KG1 (cell line): ENCODE results near the gene ZDHHC20.
A peak's percentile ranks its signal among the peaks of the same experiment; 100 is the strongest.
"Not testable (repeated sequence)": the region's sequence is repeated elsewhere in the genome, so short reads cannot be mapped to it uniquely, and the experiment has no call there.

Experiments used
- DNase-seq: peaks from one replicate; lab custom pipeline; 2025; lab: John Stamatoyannopoulos, UW

The ZDHHC20 gene

GRCh38 chr13:21435231-21435630 is 23.9 kb downstream of the ZDHHC20 start:
- no peak for DNase-seq

- no peak for DNase-seq
Measured at GRCh38 chr13:21434588-21434987, 24.5 kb downstream of the ZDHHC20 start.

GRCh38 chr13:21429211-21429610 is 29.9 kb downstream of the ZDHHC20 start:
- no peak for DNase-seq

GRCh38 chr13:21427741-21428140 is 31.4 kb downstream of the ZDHHC20 start:
- DNase-seq = no peak

- no peak for DNase-seq
Measured at GRCh38 chr13:21426238-21426637, 32.9 kb downstream of the ZDHHC20 start.

GRCh38 chr13:21420706-21421105 is 38.4 kb downstream of the ZDHHC20 start:
- no peak for DNase-seq

GRCh38 chr13:21413013-21413412 is 46.1 kb downstream of the ZDHHC20 start:
- no peak for DNase-seq

GRCh38 chr13:21410453-21410852 is 48.6 kb downstream of the ZDHHC20 start:
- DNase-seq = not testable (repeated sequence)

- DNase-seq = no peak
Measured at GRCh38 chr13:21405309-21405708, 53.8 kb downstream of the ZDHHC20 start.

GRCh38 chr13:21402586-21403307 is 56.4 kb downstream of the ZDHHC20 start:
- DNase-seq = no peak

- no peak for DNase-seq
Measured at GRCh38 chr13:21399741-21400140, 59.4 kb downstream of the ZDHHC20 start.

GRCh38 chr13:21395953-21396352 is 63.1 kb downstream of the ZDHHC20 start:
- DNase-seq = no peak

- no peak for DNase-seq
Measured at GRCh38 chr13:21389124-21389523, 70.0 kb downstream of the ZDHHC20 start.

GRCh38 chr13:21385710-21386109 is 73.4 kb downstream of the ZDHHC20 start:
- DNase-seq = no peak

- DNase-seq = no peak
Measured at GRCh38 chr13:21383090-21383489, 76.0 kb downstream of the ZDHHC20 start.

GRCh38 chr13:21376998-21377985 is 81.8 kb downstream of the ZDHHC20 start:
- DNase-seq = peak; percentile 55

GRCh38 chr13:21372530-21372929 is 86.6 kb downstream of the ZDHHC20 start:
- DNase-seq = no peak

GRCh38 chr13:21371011-21371410 is 88.1 kb downstream of the ZDHHC20 start:
- no peak for DNase-seq

GRCh38 chr13:21365574-21365973 is 93.5 kb downstream of the ZDHHC20 start:
- DNase-seq = no peak

GRCh38 chr13:21364916-21365315 is 94.2 kb downstream of the ZDHHC20 start:
- DNase-seq = no peak

- no peak for DNase-seq
Measured at GRCh38 chr13:21364357-21364756, 94.7 kb downstream of the ZDHHC20 start.

GRCh38 chr13:21362741-21363140 is 96.4 kb downstream of the ZDHHC20 start:
- no peak for DNase-seq

GRCh38 chr13:21361706-21362105 is 97.4 kb downstream of the ZDHHC20 start:
- DNase-seq = no peak
